Measurements from ENCODE around the gene ZNF80. TPM values are rescaled to one million over a fixed set of nuclear protein-coding genes. Genes with fewer than 3 reads are reported as not detected.

Gene ZNF80
- total RNA-seq, 6 experiments from 2014 or later: not detected

DNA sequence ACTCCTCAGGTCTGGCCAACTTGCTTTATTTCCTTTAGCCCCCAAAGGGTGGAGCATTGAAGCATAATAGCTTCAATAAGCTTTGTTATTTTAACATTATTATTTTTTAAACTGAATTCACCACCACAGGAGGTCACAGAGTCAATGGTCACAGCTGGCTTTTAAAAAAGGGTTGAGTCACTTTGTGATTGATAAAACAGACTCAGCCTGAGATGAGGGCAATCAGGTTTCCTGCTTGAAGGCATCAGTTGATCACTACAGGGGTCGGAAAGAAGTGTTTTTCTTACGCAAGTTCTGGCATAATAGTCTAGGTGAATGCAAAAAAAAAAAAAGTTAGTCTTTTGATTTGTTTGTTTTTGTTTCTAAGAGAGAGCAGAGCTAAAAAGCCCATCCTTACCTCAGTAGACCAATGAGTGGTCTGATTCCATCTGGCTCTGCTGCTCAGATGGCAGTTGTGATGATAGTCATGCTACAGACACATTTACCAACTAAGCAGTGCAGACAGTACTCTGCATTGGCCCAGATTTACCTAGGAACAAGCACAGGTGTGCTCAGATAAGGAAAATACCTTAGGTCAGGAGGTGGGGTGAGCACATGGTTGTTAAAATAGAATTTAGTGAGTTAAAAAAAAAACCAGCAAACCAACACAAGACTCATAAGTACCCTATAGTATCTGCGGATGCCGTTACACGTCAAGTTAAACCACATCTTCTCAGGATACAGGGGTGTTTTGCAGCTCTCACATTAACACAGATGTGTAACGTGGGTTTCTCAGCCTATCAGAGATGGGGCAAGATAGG, 22.6 kb downstream of the ZNF80 start:
- Mint-ChIP-seq H3K4me3 (no peak overlapping the region), H3K36me3 (ENCODE audit: low read depth) (no peaks in the 10 kb centered on the region), H3K27me3 (ENCODE audit: insufficient read depth) (peaks cover 17% of the 10 kb centered on the region), H3K4me1 (ENCODE audit: low read depth) (no peaks in the 10 kb centered on the region), H3K27ac (no peak overlapping the region), H3K9me3 (no peaks in the 10 kb centered on the region)
- TF ChIP-seq, protein P1, sequence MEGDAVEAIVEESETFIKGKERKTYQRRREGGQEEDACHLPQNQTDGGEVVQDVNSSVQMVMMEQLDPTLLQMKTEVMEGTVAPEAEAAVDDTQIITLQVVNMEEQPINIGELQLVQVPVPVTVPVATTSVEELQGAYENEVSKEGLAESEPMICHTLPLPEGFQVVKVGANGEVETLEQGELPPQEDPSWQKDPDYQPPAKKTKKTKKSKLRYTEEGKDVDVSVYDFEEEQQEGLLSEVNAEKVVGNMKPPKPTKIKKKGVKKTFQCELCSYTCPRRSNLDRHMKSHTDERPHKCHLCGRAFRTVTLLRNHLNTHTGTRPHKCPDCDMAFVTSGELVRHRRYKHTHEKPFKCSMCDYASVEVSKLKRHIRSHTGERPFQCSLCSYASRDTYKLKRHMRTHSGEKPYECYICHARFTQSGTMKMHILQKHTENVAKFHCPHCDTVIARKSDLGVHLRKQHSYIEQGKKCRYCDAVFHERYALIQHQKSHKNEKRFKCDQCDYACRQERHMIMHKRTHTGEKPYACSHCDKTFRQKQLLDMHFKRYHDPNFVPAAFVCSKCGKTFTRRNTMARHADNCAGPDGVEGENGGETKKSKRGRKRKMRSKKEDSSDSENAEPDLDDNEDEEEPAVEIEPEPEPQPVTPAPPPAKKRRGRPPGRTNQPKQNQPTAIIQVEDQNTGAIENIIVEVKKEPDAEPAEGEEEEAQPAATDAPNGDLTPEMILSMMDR (IDR thresholded peaks at IDR 0.05): no peak
- no peak for DNase-seq

DNA sequence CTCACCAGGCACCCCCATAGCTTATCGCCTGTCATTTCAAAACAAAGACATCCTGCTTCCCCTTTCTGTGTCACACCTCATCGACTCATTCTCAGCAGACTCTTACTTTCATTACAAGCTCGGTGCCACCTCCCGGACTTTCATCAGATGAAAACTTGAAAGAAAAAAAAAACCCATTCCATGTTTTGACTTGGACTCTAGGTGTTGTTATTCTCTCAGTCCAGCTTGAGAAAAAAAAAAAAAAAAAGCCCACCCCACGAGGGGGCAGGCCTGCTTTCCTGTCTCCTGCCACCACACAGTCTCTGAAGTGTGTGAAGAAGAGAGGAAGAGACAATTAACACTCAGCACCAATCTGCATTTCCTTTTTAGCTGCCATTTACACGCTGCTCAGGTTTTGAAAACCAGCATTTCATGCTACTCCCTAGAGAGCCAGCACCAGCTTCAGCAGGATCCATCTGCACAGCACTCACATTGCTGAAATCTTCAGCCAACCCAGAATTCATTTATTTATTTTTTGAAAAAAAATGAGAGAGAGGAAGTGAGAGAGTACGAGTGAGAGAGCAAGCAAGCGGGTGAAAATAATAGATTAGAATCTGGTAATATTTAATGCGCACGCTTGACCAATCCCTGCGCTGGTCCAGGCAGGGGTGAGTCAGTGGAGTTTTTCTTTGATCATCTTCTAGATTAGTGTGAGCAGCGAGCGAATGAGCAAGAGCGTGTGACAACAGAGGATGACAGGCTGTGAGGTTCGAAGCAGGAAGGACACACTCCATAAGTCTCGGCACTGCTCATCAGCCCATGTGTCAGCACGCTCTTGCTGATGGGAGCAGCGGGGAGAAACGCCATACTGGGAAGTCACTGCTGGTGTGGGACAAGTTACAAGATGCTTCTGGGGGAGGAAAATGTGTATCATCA, 23.5 kb downstream of the ZNF80 start:
- Mint-ChIP-seq H3K4me3 (no peak overlapping the region), H3K36me3 (ENCODE audit: low read depth) (no peaks in the 10 kb centered on the region), H3K4me1 (ENCODE audit: low read depth) (no peaks in the 10 kb centered on the region), H3K27me3 (ENCODE audit: insufficient read depth) (peaks cover 14% of the 10 kb centered on the region), H3K27ac (no peak overlapping the region), H3K9me3 (no peaks in the 10 kb centered on the region)
- TF ChIP-seq, protein P1 (IDR thresholded peaks at IDR 0.05): peak; percentile 40; the same call in 1 of the 2 replicates
- DNase-seq: peak; percentile 97

DNA sequence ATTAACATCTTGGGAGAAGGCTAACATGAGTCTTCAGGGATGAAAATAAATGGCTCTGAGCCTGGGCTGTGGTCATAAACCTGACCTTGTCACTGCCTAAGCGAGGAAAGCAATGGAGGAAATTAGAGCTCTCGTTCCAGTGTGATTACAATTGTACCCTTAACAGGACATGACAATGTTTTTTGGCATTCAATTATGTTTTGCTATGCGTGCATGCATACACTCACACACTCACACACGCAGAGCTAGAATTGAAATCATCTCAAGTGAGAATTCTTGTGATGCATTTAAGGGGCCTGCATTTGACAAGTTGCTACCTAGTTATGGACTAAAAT, 24.1 kb downstream of the ZNF80 start:
- Mint-ChIP-seq H3K27ac (no peak overlapping the region), H3K27me3 (ENCODE audit: insufficient read depth) (peaks cover 16% of the 10 kb centered on the region), H3K4me1 (ENCODE audit: low read depth) (no peaks in the 10 kb centered on the region), H3K36me3 (ENCODE audit: low read depth) (no peaks in the 10 kb centered on the region), H3K4me3 (no peak overlapping the region), H3K9me3 (no peaks in the 10 kb centered on the region)
- TF ChIP-seq, protein P1 (IDR thresholded peaks at IDR 0.05): no peak
- peak; percentile 81 for DNase-seq

DNA sequence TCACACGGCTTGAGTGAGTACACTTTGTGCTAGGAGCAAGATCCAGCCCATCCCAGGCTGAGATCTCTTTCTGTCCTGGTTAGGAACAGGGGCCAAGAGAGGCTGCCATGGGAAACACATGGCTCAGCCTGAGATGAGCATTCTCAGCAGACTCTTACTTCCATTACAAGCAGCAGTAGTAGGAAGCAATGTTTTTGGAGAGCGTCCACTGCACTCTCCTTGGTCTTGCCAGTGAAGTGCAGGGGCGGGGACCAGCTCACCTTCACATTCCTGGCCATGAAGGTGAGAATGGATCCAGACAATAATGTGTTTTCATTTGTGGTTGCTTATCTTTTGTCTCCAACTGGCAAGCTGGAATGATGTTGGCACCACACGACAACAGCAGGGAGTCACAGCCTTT, 24.7 kb downstream of the ZNF80 start:
- no peaks in the 10 kb centered on the region for H3K36me3 Mint-ChIP-seq (ENCODE audit: low read depth)
- H3K4me3 Mint-ChIP-seq: no peak overlapping the region
- TF ChIP-seq, protein P1 (IDR thresholded peaks at IDR 0.05): no peak
- H3K4me1 Mint-ChIP-seq (ENCODE audit: low read depth): no peaks in the 10 kb centered on the region
- peaks cover 20% of the 10 kb centered on the region for H3K27me3 Mint-ChIP-seq (ENCODE audit: insufficient read depth)
- no peak overlapping the region for H3K27ac Mint-ChIP-seq
- no peak for DNase-seq
- H3K9me3 Mint-ChIP-seq: no peaks in the 10 kb centered on the region

DNA sequence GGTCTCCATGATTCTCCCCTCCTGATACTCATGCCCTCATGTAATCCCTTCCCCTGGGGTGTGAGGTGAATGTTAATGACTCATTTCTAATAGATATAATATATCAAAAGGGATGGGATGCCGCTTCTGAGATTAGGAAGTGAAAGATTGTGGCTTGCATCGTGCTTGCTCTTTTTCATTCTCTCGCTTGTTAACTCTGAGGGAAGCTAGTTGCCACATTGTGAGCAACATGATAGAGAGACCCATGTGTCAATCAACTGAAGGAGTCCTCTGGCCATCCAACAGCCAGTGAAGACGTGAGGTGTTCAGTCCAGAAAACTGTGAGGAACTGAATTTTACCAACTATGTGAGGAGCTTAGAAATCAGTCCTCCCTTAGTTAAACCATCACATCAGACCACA, 29.6 kb downstream of the ZNF80 start:
- TF ChIP-seq, protein P1 (IDR thresholded peaks at IDR 0.05): no peak
- Mint-ChIP-seq H3K27me3 (ENCODE audit: insufficient read depth) (peaks cover 15% of the 10 kb centered on the region), H3K4me1 (ENCODE audit: low read depth) (peaks cover 16% of the 10 kb centered on the region), H3K36me3 (ENCODE audit: low read depth) (no peaks in the 10 kb centered on the region), H3K9me3 (no peaks in the 10 kb centered on the region), H3K27ac (no peak overlapping the region), H3K4me3 (no peak overlapping the region)
- no peak for DNase-seq
